ENCODE results near the gene AKR1C3.

The AKR1C3 gene

GRCh38 chr10:5088703-5089261, 5.4 kb upstream of the AKR1C3 start:
- no peak for DNase-seq (ENCODE audit: low read depth)

GRCh38 chr10:5089865-5090264, 4.3 kb upstream of the AKR1C3 start:
- TF ChIP-seq MAX (IDR thresholded peaks at IDR 0.05; ENCODE audit: low read depth, low read length), result no peak
- TF ChIP-seq CTCF (IDR thresholded peaks at IDR 0.05; ENCODE audit: low read depth, low read length), result peak; percentile 16
- TF ChIP-seq POLR2A (IDR thresholded peaks at IDR 0.05; ENCODE audit: extremely low read depth, insufficient read length), result no peak
- H3K4me3 ChIP-seq (ENCODE audit: low read depth, low read length), result no peak overlapping the region
- peak; percentile 38 for DNase-seq (ENCODE audit: low read depth)

More at GRCh38 chr10:5088703-5089261, 5.4 kb upstream of the AKR1C3 start:
- no peak overlapping the region for H3K4me3 ChIP-seq (ENCODE audit: low read depth, low read length)
- no peak for TF ChIP-seq MAX (IDR thresholded peaks at IDR 0.05; ENCODE audit: low read depth, low read length)
- no peak for TF ChIP-seq CTCF (IDR thresholded peaks at IDR 0.05; ENCODE audit: low read depth, low read length)
- no peak for TF ChIP-seq POLR2A (IDR thresholded peaks at IDR 0.05; ENCODE audit: extremely low read depth, insufficient read length)
- TF ChIP-seq MYC (IDR thresholded peaks at IDR 0.05; ENCODE audit: low read depth, low read length), result no peak

DNA sequence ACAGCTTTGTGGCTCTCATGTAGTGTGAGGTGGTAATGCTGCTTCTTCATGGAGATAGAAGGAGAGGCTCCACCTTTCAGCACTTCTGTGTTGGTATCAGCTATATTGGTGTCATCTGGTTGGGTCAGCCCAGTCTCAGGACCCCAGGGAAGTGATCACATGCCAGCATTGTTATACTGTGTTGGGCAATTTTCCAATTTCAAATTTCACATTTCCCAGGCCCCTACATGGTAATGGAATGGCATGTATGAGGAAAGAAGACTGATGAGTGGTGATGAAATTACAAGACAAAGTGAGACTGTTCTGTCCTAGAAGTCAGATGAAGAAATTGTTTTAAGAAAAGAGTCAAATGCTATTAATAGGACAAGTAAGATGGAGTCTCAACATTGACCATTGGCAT, 3.7 kb upstream of the AKR1C3 start:
- no peak for DNase-seq (ENCODE audit: low read depth)
- TF ChIP-seq MYC (IDR thresholded peaks at IDR 0.05; ENCODE audit: low read depth, low read length), result no peak
- no peak for TF ChIP-seq CTCF (IDR thresholded peaks at IDR 0.05; ENCODE audit: low read depth, low read length)
- no peak for TF ChIP-seq MAX (IDR thresholded peaks at IDR 0.05; ENCODE audit: low read depth, low read length)
- TF ChIP-seq POLR2A (IDR thresholded peaks at IDR 0.05; ENCODE audit: extremely low read depth, insufficient read length), result no peak
- H3K4me3 ChIP-seq (ENCODE audit: low read depth, low read length), result no peak overlapping the region

DNA sequence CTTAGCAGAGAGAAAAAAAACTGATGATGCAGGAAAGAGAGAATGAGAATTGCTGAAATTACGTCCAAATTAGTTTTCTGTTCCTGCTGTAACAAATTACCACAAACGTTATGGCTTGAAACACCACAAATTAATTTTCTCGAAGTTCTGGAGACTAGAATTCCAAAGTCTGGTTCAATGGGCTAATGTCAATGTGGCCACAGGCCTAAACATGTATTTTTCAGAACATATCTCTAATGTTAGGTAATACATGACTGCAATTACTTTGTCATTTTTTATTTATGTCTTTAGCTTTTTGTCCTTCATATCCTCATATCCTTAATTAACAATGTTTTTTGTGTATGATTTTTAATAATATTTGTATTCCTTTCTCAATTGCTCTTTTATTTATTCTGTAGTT, 3.0 kb upstream of the AKR1C3 start:
- DNase-seq (ENCODE audit: low read depth), result no peak
- no peak overlapping the region for H3K4me3 ChIP-seq (ENCODE audit: low read depth, low read length)

GRCh38 chr10:5092375-5092774, 1.8 kb upstream of the AKR1C3 start:
- no peak for TF ChIP-seq CTCF (IDR thresholded peaks at IDR 0.05; ENCODE audit: low read depth, low read length)
- no peak for TF ChIP-seq MYC (IDR thresholded peaks at IDR 0.05; ENCODE audit: low read depth, low read length)
- TF ChIP-seq POLR2A (IDR thresholded peaks at IDR 0.05; ENCODE audit: extremely low read depth, insufficient read length), result no peak
- no peak for TF ChIP-seq MAX (IDR thresholded peaks at IDR 0.05; ENCODE audit: low read depth, low read length)
- DNase-seq (ENCODE audit: low read depth), result no peak
- no peak overlapping the region for H3K4me3 ChIP-seq (ENCODE audit: low read depth, low read length)

More for the DNA sequence above, 3.0 kb upstream of the AKR1C3 start:
- no peak for TF ChIP-seq MYC (IDR thresholded peaks at IDR 0.05; ENCODE audit: low read depth, low read length)
- no peak for TF ChIP-seq POLR2A (IDR thresholded peaks at IDR 0.05; ENCODE audit: extremely low read depth, insufficient read length)
- no peak for TF ChIP-seq MAX (IDR thresholded peaks at IDR 0.05; ENCODE audit: low read depth, low read length)
- no peak for TF ChIP-seq CTCF (IDR thresholded peaks at IDR 0.05; ENCODE audit: low read depth, low read length)

All from NB4 (cell line).